OCI-LY1 (cell line): ENCODE results near the gene ZNF160.

ENCODE experiments used
- H2AFZ ChIP-seq: fragments of 200-600 bp; sonication (generic), shearing (Covaris generic); 2 replicates; pipeline ENCODE4 v1.6.0; 2014; ENCODE audit warnings: antibody characterized with exemption, mild to moderate bottlenecking, low read length
- H3F3A ChIP-seq: fragments of 200-600 bp; sonication (generic), shearing (Covaris generic); 2 replicates; pipeline ENCODE4 v1.6.0; 2014; ENCODE audit warnings: mild to moderate bottlenecking, antibody characterized with exemption, low read length, moderate library complexity; ENCODE audit not compliant: insufficient read depth
- H3K27ac ChIP-seq: fragments of 200-600 bp; sonication (generic); 2 replicates; pipeline ENCODE4 v1.5.1; 2014; ENCODE audit warnings: low read length, mixed run types, mild to moderate bottlenecking, low read depth; ENCODE audit not compliant: poor library complexity, severe bottlenecking
- H3K27me3 ChIP-seq: fragments of 200-600 bp; sonication (generic); 2 replicates; pipeline ENCODE4 v1.6.0; 2014; ENCODE audit warnings: antibody characterized with exemption, mild to moderate bottlenecking, low read length, moderate library complexity; ENCODE audit not compliant: insufficient read depth
- H3K36me3 ChIP-seq: fragments of 200-600 bp; sonication (generic); 2 replicates; pipeline ENCODE4 v1.6.1; 2014; ENCODE audit warnings: mild to moderate bottlenecking, antibody characterized with exemption, low read length, moderate library complexity, mixed read lengths; ENCODE audit not compliant: insufficient read depth
- H3K4me1 ChIP-seq: fragments of 200-600 bp; sonication (generic); 2 replicates; pipeline ENCODE4 v1.5.1; 2014; ENCODE audit warnings: mild to moderate bottlenecking, low read length, moderate library complexity; ENCODE audit not compliant: insufficient read depth, severe bottlenecking
- H3K4me2 ChIP-seq: fragments of 200-600 bp; sonication (generic), shearing (Covaris generic); 2 replicates; pipeline ENCODE4 v1.6.1; 2014; ENCODE audit warnings: low read length
- H3K4me3 ChIP-seq: fragments of 200-600 bp; sonication (generic); 2 replicates; pipeline ENCODE4 v1.5.1; 2014; ENCODE audit warnings: low read length, low read depth, mild to moderate bottlenecking, mixed read lengths; ENCODE audit not compliant: poor library complexity, severe bottlenecking
- H3K79me2 ChIP-seq: fragments of 200-600 bp; shearing (Covaris generic); 2 replicates; pipeline ENCODE4 v1.6.1; 2016; ENCODE audit warnings: mixed run types, low read length, mixed read lengths; ENCODE audit not compliant: insufficient read depth
- H3K9ac ChIP-seq: fragments of 200-600 bp; sonication (generic), shearing (Covaris generic); 2 replicates; pipeline ENCODE4 v1.6.1; 2014; ENCODE audit warnings: mild to moderate bottlenecking, low read length, mixed read lengths
- H3K9me2 ChIP-seq: fragments of 200-600 bp; sonication (generic), shearing (Covaris generic); 2 replicates; pipeline ENCODE4 v1.6.1; 2014; ENCODE audit warnings: low read depth, mild to moderate bottlenecking, low read length, mixed read lengths
- H3K9me3 ChIP-seq: fragments of 200-600 bp; shearing (Covaris generic); 2 replicates; pipeline ENCODE4 v1.6.1; 2014; ENCODE audit warnings: low read length, mixed read lengths
- H4K20me1 ChIP-seq: fragments of 200-600 bp; sonication (generic), shearing (Covaris generic); 2 replicates; pipeline ENCODE4 v1.6.0; 2016; ENCODE audit warnings: mild to moderate bottlenecking, low read length; ENCODE audit not compliant: insufficient read depth
- CTCF ChIP-seq: fragments of 200-600 bp; sonication (generic), shearing (Covaris generic); IDR thresholded peaks from 2 replicates; pipeline ENCODE4 v1.5.1; 2017; ENCODE audit warnings: mild to moderate bottlenecking, antibody characterized with exemption, low read length, moderate library complexity, mixed read lengths
- EZH2 ChIP-seq: fragments of 200-600 bp; sonication (generic), shearing (Covaris generic); IDR thresholded peaks from 2 replicates; pipeline ENCODE4 v1.8.0; 2017; ENCODE audit warnings: borderline replicate concordance, mixed run types, mild to moderate bottlenecking, antibody characterized with exemption, low read length, moderate library complexity, mixed read lengths

Gene ZNF160

DNA sequence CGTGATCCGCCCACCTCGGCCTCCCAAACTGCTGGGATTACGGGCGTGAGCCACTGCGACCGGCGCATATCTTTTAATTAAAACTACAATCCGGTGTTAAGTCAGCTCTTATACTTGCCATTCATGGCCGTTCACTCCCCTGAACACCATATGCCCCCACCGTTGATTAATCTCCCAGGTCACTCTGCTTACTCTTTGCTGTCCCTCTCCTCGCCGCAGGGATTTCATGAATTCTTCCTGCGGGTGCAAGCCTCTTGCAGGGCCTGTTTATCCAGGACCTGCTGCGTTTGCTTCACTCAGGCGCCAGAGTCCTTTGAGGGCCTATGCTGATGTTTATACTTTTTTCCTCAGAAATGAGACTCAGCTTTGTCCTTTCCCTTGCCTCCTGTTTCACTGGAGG is 57.7 kb downstream of the ZNF160 start:
- no peaks in the 10 kb centered on the region for H4K20me1 ChIP-seq
- H3K4me3 ChIP-seq, result no peak overlapping the region
- no peaks in the 10 kb centered on the region for H3K79me2 ChIP-seq
- no peak for TF ChIP-seq EZH2
- no peak for TF ChIP-seq CTCF
- H3K27ac ChIP-seq, result no peak overlapping the region
- H3K4me1 ChIP-seq, result no peaks in the 10 kb centered on the region
- no peak overlapping the region for H2AFZ ChIP-seq
- no peaks in the 10 kb centered on the region for H3K36me3 ChIP-seq
- H3K27me3 ChIP-seq, result no peaks in the 10 kb centered on the region
- peaks cover 6% of the 10 kb centered on the region for H3K9me3 ChIP-seq
- H3K4me2 ChIP-seq, result no peak overlapping the region
- H3K9ac ChIP-seq, result no peak overlapping the region
- no peaks in the 10 kb centered on the region for H3F3A ChIP-seq
- no peaks in the 10 kb centered on the region for H3K9me2 ChIP-seq

- Histone ChIP-seq H2AFZ (no peak overlapping the region), H3K27me3 (no peaks in the 10 kb centered on the region), H3K4me3 (no peak overlapping the region), H4K20me1 (no peaks in the 10 kb centered on the region), H3K9me2 (no peaks in the 10 kb centered on the region), H3K9me3 (no peaks in the 10 kb centered on the region), H3K4me1 (no peaks in the 10 kb centered on the region), H3F3A (no peaks in the 10 kb centered on the region), H3K36me3 (no peaks in the 10 kb centered on the region), H3K27ac (no peak overlapping the region), H3K4me2 (no peak overlapping the region), H3K9ac (no peak overlapping the region), H3K79me2 (no peaks in the 10 kb centered on the region)
- TF ChIP-seq CTCF (no peak), EZH2 (no peak)
Measured at GRCh38 chr19:53041366-53041765, 61.9 kb downstream of the ZNF160 start.

- Histone ChIP-seq H3K4me2 (no peak overlapping the region), H3K36me3 (no peaks in the 10 kb centered on the region), H3K4me3 (no peak overlapping the region), H3K79me2 (no peaks in the 10 kb centered on the region), H3K27me3 (no peaks in the 10 kb centered on the region), H4K20me1 (no peaks in the 10 kb centered on the region), H3K9me3 (no peaks in the 10 kb centered on the region), H2AFZ (no peak overlapping the region), H3K9ac (no peak overlapping the region), H3K9me2 (no peaks in the 10 kb centered on the region), H3K27ac (no peak overlapping the region), H3F3A (no peaks in the 10 kb centered on the region), H3K4me1 (no peaks in the 10 kb centered on the region)
- TF ChIP-seq CTCF (no peak), EZH2 (no peak)
Measured at GRCh38 chr19:53037101-53038097, 65.8 kb downstream of the ZNF160 start.
